Hepatocyte (in vitro differentiated cells): ENCODE measurements around the gene CLEC2B.
A peak's percentile ranks its signal among the peaks of the same experiment; 100 is the strongest.

Source experiments
- CTCF ChIP-seq: fragments of 200-600 bp; sonication (generic); IDR thresholded peaks from 2 replicates; pipeline ENCODE4 v1.5.1; 2016; ENCODE audit warnings: antibody characterized with exemption, mild to moderate bottlenecking; ENCODE audit not compliant: poor library complexity
- EZH2phosphoT487 ChIP-seq: fragments of 200-600 bp; sonication (generic); IDR thresholded peaks from one replicate; pipeline ENCODE4 v1.6.1; 2018; ENCODE audit warnings: antibody characterized with exemption, mild to moderate bottlenecking, low read depth, moderate library complexity; ENCODE audit not compliant: unreplicated experiment, severe bottlenecking

- no peak for TF ChIP-seq EZH2phosphoT487
- peak; percentile 67 for TF ChIP-seq CTCF
These were observed 55.0 kb downstream of the CLEC2B start for GRCh38 chr12:9813821-9814798.
